ENCODE data around the gene SEPTIN8.

SEPTIN8 gene

DNA sequence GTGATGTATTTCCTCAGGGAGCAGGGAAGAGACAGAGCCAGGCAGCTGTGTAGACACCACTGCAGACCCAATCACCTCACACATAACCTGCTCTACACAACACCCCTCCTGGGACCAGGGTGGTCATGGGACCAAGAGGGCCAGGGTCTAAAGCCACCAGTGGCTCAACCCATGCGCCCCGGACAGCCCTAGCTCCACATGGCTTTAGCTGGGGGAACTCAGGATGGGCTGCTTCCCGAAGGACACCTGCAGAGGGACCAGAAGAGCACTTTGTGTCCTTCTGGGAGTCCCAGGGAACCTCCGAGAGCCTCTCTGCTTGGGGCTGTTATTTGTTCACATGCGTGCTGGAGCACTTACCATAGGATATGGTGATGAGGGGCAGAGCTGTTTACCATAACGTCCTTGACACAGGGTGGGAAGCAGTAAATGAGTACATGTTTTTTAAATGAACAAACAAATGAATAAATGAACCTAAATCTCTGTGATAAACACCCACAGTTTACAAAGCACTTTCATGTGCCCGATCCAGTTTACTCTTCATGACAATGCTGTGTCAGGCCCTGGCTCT, 12.3 kb downstream of the SEPTIN8 start:
- DNase-seq (ENCODE audit: low read depth): no peak

GRCh38 chr5:132764051-132764450, 13.0 kb downstream of the SEPTIN8 start:
- no peak for DNase-seq (ENCODE audit: low read depth)

GRCh38 chr5:132763181-132764036, 13.6 kb downstream of the SEPTIN8 start:
- DNase-seq (ENCODE audit: low read depth): no peak

- DNase-seq (ENCODE audit: low read depth): no peak
Measured at GRCh38 chr5:132762246-132763000, 14.6 kb downstream of the SEPTIN8 start.

GRCh38 chr5:132761321-132762240, 15.5 kb downstream of the SEPTIN8 start:
- no peak for DNase-seq (ENCODE audit: low read depth)

- DNase-seq (ENCODE audit: low read depth): no peak
Measured at GRCh38 chr5:132760601-132761317, 16.3 kb downstream of the SEPTIN8 start.

- DNase-seq (ENCODE audit: low read depth): no peak
Measured at GRCh38 chr5:132760049-132760420, 17.0 kb downstream of the SEPTIN8 start.

DNA sequence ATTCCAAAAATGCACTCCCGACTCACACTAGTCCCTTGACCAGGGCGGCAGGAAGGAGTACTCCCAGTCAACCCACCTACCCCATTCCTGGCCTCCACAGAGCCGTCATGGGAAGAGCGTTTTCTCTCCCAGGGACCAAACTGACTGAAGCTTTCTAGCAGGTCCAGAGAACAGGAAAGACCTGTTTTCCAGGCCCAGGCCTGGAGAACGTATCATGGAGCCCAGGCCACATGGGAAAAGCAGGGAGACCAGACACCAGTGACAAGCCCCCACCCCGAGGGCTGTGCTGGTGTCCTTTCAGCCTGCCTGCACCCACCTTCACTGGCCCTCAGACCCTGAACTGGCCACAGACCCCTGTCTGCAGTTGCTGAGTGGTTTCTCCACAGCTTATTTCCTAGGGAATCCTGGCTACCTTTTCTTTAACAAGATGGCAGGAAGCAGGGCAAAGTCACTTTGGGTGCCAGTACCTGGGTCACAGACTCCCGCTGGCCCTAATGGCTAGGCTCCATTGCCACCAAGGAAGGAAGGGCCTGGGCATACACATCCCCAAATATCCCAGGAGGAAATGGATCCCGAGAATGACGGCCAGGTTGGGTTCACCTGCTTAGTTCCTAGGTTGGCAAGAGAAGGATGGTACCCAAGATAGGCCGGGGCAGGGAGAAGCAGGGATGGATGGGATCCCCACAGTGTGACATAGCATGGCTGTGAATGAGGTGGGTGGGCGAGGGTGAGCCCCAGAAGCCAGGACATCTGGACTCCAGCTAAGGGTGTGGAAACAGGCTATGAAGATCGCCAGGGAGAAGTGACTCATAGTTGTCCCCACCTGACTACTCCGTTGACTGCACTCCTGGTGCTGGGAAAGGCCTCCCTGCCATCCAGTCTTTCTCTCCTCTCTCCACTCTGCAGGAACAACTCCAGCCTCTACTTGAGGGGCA, 17.7 kb downstream of the SEPTIN8 start:
- no peak for DNase-seq (ENCODE audit: low read depth)

- DNase-seq (ENCODE audit: low read depth): no peak
Measured at GRCh38 chr5:132758451-132758850, 18.6 kb downstream of the SEPTIN8 start.

DNA sequence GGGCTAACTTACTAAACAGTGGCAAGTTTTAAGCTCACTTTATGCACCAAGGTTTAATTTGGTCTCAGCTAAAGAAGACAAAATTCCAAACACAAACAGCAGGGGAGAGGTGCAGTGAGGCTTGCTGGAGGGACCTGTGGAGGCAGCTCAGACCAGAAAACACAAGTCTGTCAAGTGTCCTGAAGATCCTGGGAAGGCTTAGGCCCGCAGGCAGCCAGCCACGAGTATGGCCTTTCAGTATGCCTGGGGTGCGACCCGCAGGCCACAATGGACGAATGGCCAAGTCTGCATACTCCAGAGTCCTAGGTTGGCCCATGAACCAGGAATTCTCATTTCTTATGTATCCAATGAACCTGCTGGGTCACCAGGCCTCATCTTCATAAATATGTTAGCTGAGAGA, 20.5 kb downstream of the SEPTIN8 start:
- DNase-seq (ENCODE audit: low read depth): no peak

GRCh38 chr5:132754947-132755346, 22.1 kb downstream of the SEPTIN8 start:
- no peak for DNase-seq (ENCODE audit: low read depth)

- DNase-seq (ENCODE audit: low read depth): no peak
Measured at GRCh38 chr5:132754111-132754510, 22.9 kb downstream of the SEPTIN8 start.

GRCh38 chr5:132753135-132753987, 23.7 kb downstream of the SEPTIN8 start:
- no peak for DNase-seq (ENCODE audit: low read depth)

DNA sequence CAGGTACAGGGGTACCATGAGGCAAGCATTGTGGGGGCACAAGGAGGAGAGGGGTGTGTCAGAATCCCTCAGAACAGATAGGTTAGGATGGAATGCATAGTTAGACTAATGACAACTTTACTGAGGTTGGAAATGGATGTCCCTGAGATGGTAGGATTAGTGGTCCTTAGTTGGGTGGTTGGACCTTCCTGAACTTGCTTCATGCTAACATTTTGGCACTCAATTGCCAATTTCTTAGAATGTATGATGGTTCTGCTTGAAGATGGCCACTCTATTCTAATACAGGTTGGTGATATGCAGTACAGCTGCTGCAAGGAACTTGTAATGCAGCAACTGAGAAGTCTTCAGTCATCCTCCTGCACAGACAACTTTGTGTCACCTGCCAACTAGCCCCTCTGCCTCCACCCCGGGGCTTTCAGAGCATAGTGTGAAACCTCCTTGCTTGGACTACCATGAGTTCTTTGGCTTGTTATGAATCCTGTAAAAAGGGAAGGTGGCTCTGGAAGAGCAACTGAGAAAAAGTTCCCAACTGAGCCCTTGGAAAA, 24.4 kb downstream of the SEPTIN8 start:
- DNase-seq (ENCODE audit: low read depth): no peak

DNA sequence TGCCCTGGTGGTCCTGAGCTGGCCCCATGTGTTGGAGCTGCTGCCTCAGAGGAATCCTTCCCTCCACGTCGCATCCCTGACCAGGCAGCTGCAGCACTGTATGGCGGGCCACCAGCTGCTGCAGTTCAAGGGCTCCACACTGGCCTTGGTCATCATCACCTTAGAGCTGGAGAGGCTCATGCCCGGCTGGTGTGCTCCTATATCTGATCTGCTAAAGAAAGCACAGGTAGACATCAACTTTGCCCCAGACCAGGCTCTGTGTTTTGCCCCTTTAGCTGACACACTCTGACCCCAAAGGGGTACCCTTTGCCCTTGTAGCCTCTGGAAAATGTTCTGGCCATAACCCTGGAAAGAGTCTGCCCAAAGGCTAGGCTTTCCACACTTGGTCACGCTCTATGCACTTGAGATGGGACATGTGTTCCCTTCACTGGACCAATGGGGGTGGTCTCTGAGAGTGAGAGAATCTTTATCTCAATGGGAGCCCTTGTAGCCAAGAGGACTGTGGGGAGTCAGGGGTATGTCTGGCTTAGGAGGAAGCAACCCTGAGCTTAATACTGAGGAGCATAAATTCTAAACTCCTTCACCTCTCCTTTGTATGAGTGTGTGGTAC, 25.0 kb downstream of the SEPTIN8 start:
- DNase-seq (ENCODE audit: low read depth): no peak

DNA sequence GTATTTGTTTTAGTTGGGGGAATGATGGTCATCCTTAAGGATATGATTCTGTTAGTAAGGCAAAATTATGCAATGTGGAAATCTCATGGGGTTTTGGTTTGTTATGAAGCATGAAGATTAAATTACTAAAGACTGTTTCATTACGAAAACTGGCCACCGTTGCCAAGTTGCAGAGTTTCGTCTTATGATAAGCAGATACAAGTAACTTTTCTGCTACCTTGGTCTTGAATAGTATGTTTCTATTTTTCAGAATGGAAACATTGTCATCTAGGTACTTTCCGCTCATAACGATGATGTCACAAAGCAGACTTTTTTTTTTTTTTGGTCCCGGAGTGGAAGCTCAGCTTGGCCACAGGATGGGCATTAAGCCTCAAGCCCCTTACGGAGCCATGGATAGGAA, 25.6 kb downstream of the SEPTIN8 start:
- DNase-seq (ENCODE audit: low read depth): no peak

GRCh38 chr5:132750471-132751230, 26.4 kb downstream of the SEPTIN8 start:
- no peak for DNase-seq (ENCODE audit: low read depth)

DNA sequence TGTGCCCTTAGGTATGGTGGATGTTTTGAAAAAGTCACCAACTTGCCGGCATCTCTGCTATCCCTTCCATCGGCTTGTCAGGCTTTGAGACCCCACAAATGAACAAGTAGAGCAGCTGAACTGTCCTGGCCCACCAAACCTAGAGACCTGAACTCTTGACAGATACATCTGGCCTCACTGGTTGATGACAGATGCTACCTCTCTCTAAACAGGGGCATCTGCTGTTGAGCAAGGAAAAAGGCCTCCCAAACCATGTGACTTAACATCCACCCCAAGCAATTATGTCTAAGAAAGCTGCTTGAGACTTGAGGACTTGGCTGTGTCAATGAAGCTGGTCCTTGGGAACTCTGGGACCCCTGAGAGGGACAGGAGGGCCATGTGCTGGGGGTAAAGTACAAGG, 27.5 kb downstream of the SEPTIN8 start:
- no peak for DNase-seq (ENCODE audit: low read depth)
